ENCODE data around the gene CACNG4.

The CACNG4 gene

GRCh38 chr17:67043283-67043682 lies 78.8 kb downstream of the CACNG4 start:
- DNase-seq (ENCODE audit: low spot score): no peak

- no peak for DNase-seq (ENCODE audit: low spot score)
Observed at GRCh38 chr17:67044016-67044772, 79.7 kb downstream of the CACNG4 start, which contains the start of gene CACNG1. Gene CACNG1 (plus strand): TSS chr17:67044554. CDS start chr17:67044661, 107 bp downstream.

GRCh38 chr17:67044940-67045339 lies 80.4 kb downstream of the CACNG4 start:
- no peak for DNase-seq (ENCODE audit: low spot score)

GRCh38 chr17:67046398-67046797 lies 81.9 kb downstream of the CACNG4 start:
- no peak for DNase-seq (ENCODE audit: low spot score)

GRCh38 chr17:67047382-67047781 lies 82.9 kb downstream of the CACNG4 start:
- DNase-seq (ENCODE audit: low spot score): no peak

- no peak for DNase-seq (ENCODE audit: low spot score)
Observed at GRCh38 chr17:67049025-67049739, 84.7 kb downstream of the CACNG4 start.

- no peak for DNase-seq (ENCODE audit: low spot score)
Observed at GRCh38 chr17:67050066-67050465, 85.6 kb downstream of the CACNG4 start.

- DNase-seq (ENCODE audit: low spot score): no peak
Observed at GRCh38 chr17:67050471-67051154, 86.1 kb downstream of the CACNG4 start.

GRCh38 chr17:67051155-67051538 lies 86.6 kb downstream of the CACNG4 start:
- no peak for DNase-seq (ENCODE audit: low spot score)

- DNase-seq (ENCODE audit: low spot score): no peak
Observed at GRCh38 chr17:67051837-67052236, 87.3 kb downstream of the CACNG4 start.

- DNase-seq (ENCODE audit: low spot score): no peak
Observed at GRCh38 chr17:67052720-67053437, 88.4 kb downstream of the CACNG4 start.

- DNase-seq (ENCODE audit: low spot score): no peak
Observed at GRCh38 chr17:67053438-67054000, 89.0 kb downstream of the CACNG4 start.

GRCh38 chr17:67054011-67054591 lies 89.6 kb downstream of the CACNG4 start:
- no peak for DNase-seq (ENCODE audit: low spot score)

- DNase-seq (ENCODE audit: low spot score): no peak
Observed at GRCh38 chr17:67054608-67055007, 90.1 kb downstream of the CACNG4 start.

GRCh38 chr17:67055041-67055443 lies 90.5 kb downstream of the CACNG4 start:
- DNase-seq (ENCODE audit: low spot score): no peak

GRCh38 chr17:67055811-67056745 lies 91.6 kb downstream of the CACNG4 start:
- DNase-seq (ENCODE audit: low spot score): no peak

GRCh38 chr17:67056746-67057490 lies 92.4 kb downstream of the CACNG4 start:
- DNase-seq (ENCODE audit: low spot score): no peak

GRCh38 chr17:67058036-67058435 lies 93.5 kb downstream of the CACNG4 start:
- DNase-seq (ENCODE audit: low spot score): no peak

GRCh38 chr17:67059372-67059771 lies 94.9 kb downstream of the CACNG4 start:
- no peak for DNase-seq (ENCODE audit: low spot score)

- DNase-seq (ENCODE audit: low spot score): no peak
Observed at GRCh38 chr17:67063141-67063540, 98.6 kb downstream of the CACNG4 start.
